K562 (cell line): ENCODE measurements around the gene COQ8A. TPM values are rescaled to one million over a fixed set of nuclear protein-coding genes. Genes with fewer than 3 reads are reported as not detected.

ENCODE experiments used
- BRD4 ChIP-seq: fragments of 200-600 bp; sonication (generic); IDR thresholded peaks from 2 replicates; pipeline ENCODE4 v1.6.1; 2017; ENCODE audit warnings: inconsistent platforms
- C11orf30 ChIP-seq: fragments of 450-650 bp; IDR thresholded peaks from 2 replicates; pipeline ENCODE4 v1.6.1; 2016; ENCODE audit warnings: low read depth, mild to moderate bottlenecking
- DLX4 ChIP-seq: fragments of 250-450 bp; sonication (Bioruptor Pico); IDR thresholded peaks from 2 replicates; pipeline ENCODE4 v1.6.1; 2021; ENCODE audit warnings: mild to moderate bottlenecking
- FOXP4 ChIP-seq: sonication (generic); formaldehyde crosslinking; IDR thresholded peaks from 2 replicates; pipeline ENCODE4 v1.8.0; 2022; ENCODE audit warnings: mild to moderate bottlenecking, missing genetic modification reagents, borderline replicate concordance
- KAT8 ChIP-seq: fragments of 450-650 bp; IDR thresholded peaks from 2 replicates; pipeline ENCODE4 v1.6.1; 2016; ENCODE audit warnings: low read depth, mild to moderate bottlenecking
- MEIS2 ChIP-seq: fragments of 450-650 bp; IDR thresholded peaks from 2 replicates; pipeline ENCODE4 v1.6.1; 2014; ENCODE audit warnings: mild to moderate bottlenecking; ENCODE audit not compliant: partially characterized antibody
- TFE3 ChIP-seq: fragments of 450-650 bp; formaldehyde crosslinking; IDR thresholded peaks from 2 replicates; pipeline ENCODE4 v1.4.0; 2020; ENCODE audit warnings: mild to moderate bottlenecking, mixed read lengths
- ZMIZ1 ChIP-seq, 2 experiments: fragments of 150-350 bp in 1 of 2; IDR thresholded peaks; 2 replicates each; pipeline ENCODE4 v1.6.1; 2012 to 2016; ENCODE audit warnings: low read depth in 2 of 2, low read length in 2 of 2, mild to moderate bottlenecking in 1 of 2, moderate library complexity in 1 of 2
- ZNF253 ChIP-seq: fragments of 250-450 bp; sonication (Bioruptor Pico); conservative IDR thresholded peaks from 2 replicates; pipeline ENCODE4 v1.6.1; 2021; ENCODE audit warnings: mild to moderate bottlenecking
- ZNF274 ChIP-seq: IDR thresholded peaks from 2 replicates; pipeline ENCODE4 v1.6.1; 2011; ENCODE audit warnings: low read depth, mild to moderate bottlenecking, low read length, moderate library complexity, borderline replicate concordance
- polyA plus RNA-seq, 8 experiments: library from polyadenylated mRNA; depleted of rRNA in 4 of 8; stranded (reverse) in 5 of 8; unstranded in 3 of 8; fragments of >200 nt; fragmentation: Nextera tagmentation in 2 of 8; fragmentation: Illumina TruSeq in 1 of 8; extraction: Ambion mirVana in 2 of 8; extraction: Trizol in 1 of 8; gene quantifications; 2 replicates each; pipeline versions ENCODE4 v1.2.1 to v1.2.3, GENCODE V29; 2011 to 2014; ENCODE audit warnings: inconsistent platforms in 1 of 8, missing spikeins in 1 of 8
- total RNA-seq, 7 experiments: library from RNA; depleted of rRNA in 6 of 7; stranded (reverse); fragments of >200 nt in 6 of 7; fragmentation: Illumina TruSeq in 2 of 7; extraction: Trizol in 2 of 7; gene quantifications; 2 replicates each; pipeline versions ENCODE4 v1.2.1 to v1.2.3, GENCODE V29; 2011 to 2021; ENCODE audit warnings: low replicate concordance in 1 of 7

Gene COQ8A
- total and polyA plus RNA-seq, 9 of the 15 experiments (the other 6 are each of a cell fraction or from before 2014, with no cell fraction given): 2.6 to 54.3 (median 32.4) TPM

- TF ChIP-seq FOXP4 (CRISPR knock-in tag) (no peak), BRD4 (no peak), MEIS2 (no peak), C11orf30 (peak; percentile 33), ZNF274 (no peak), ZMIZ1 (IDR thresholded peaks at IDR 0.05; ENCODE audit: low read depth in 2 of 2, low read length in 2 of 2) (no peak), ZNF253 (no peak), TFE3 (CRISPR knock-in tag) (peak; percentile 24), KAT8 (no peak), DLX4 (no peak)
These were observed 70.6 kb downstream of the COQ8A start (continued) for GRCh38 chr1:227010645-227011044.
